ENCODE results near the gene GALC. TPM values are rescaled to one million over a fixed set of nuclear protein-coding genes. Genes with fewer than 3 reads are reported as not detected.

Gene GALC
- total and polyA plus RNA-seq, 11 donors: 6.1 to 28.2 (median 16.9) TPM

DNA sequence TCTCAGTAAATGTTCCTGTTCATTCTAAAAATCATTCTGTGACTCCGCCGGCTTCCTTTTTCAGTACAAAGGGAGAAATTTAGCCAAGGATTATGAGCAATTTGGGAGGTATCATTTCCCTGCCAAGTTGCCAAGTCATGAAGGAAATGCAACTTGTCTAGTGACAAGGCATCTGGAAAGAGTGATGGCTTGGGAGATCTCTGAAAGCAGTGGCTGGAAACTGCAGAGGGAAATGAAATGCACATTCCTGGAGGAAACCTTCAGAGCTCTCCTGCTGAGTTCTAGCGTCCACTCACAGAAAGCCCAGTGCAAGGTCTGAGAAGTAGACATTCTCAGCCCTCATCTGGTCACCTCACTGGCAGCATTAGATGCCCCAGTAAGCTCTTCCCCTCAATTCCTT lies 91.7 kb downstream of the GALC start:
- WGBS, 4 donors: 44 to 62% (median 56%) methylated on average over 3 of the region's 3 CpGs
- TF ChIP-seq POLR2A (IDR thresholded peaks at IDR 0.05): no peak
- TF ChIP-seq, protein P1, sequence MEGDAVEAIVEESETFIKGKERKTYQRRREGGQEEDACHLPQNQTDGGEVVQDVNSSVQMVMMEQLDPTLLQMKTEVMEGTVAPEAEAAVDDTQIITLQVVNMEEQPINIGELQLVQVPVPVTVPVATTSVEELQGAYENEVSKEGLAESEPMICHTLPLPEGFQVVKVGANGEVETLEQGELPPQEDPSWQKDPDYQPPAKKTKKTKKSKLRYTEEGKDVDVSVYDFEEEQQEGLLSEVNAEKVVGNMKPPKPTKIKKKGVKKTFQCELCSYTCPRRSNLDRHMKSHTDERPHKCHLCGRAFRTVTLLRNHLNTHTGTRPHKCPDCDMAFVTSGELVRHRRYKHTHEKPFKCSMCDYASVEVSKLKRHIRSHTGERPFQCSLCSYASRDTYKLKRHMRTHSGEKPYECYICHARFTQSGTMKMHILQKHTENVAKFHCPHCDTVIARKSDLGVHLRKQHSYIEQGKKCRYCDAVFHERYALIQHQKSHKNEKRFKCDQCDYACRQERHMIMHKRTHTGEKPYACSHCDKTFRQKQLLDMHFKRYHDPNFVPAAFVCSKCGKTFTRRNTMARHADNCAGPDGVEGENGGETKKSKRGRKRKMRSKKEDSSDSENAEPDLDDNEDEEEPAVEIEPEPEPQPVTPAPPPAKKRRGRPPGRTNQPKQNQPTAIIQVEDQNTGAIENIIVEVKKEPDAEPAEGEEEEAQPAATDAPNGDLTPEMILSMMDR (IDR thresholded peaks at IDR 0.05): no peak
- peaks cover 0 to 19% (median 0%) of the 10 kb centered on the region in 9 donors for H3K27me3 ChIP-seq
- H3K4me3 ChIP-seq: no peak overlapping the region
- no peak overlapping the region for H3K27ac ChIP-seq
- H3K9me3 ChIP-seq: no peaks in the 10 kb centered on the region
- no peaks in the 10 kb centered on the region for H3K4me1 ChIP-seq
- intact Hi-C loops (cut with DNase I): no loop called here
- H3K36me3 ChIP-seq: no peaks in the 10 kb centered on the region
- ATAC-seq (no peak), DNase-seq (no peak)

DNA sequence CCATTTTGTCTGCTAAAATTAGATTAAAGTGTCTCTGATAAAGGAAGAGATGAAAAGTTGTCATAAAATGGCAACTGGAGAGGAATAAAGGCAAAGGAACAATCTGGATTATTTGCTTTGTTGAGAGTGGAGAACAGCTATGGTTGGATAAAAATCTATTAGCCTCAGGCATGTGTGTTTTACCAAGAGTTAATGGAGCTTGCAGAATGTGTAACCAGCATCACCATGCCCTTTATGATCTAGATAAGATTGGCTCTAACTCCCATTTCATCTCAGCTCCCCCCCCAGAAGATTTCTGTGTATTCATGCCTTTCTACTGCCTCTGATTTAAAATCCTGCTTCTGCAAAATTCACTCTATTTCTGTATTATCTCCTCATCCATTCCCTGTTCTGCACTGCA lies 93.8 kb downstream of the GALC start:
- Histone ChIP-seq H3K9me3 (no peaks in the 10 kb centered on the region), H3K36me3 (no peaks in the 10 kb centered on the region), H3K4me3 (no peak overlapping the region), H3K27me3 (peaks cover 0 to 19% (median 0%) of the 10 kb centered on the region in 9 donors), H3K27ac (no peak overlapping the region), H3K4me1 (no peaks in the 10 kb centered on the region)
- no peak for TF ChIP-seq POLR2A (IDR thresholded peaks at IDR 0.05)
- TF ChIP-seq, protein P1 (IDR thresholded peaks at IDR 0.05): no peak
- intact Hi-C loops (cut with DNase I): loop anchor here in 5 of 10 donors (5.0 to 10.0 kb wide), 3 partner anchors 92 to 154 kb away; no protein-coding TSS in a partner anchor
- DNase-seq: no peak
- no peak for ATAC-seq

DNA sequence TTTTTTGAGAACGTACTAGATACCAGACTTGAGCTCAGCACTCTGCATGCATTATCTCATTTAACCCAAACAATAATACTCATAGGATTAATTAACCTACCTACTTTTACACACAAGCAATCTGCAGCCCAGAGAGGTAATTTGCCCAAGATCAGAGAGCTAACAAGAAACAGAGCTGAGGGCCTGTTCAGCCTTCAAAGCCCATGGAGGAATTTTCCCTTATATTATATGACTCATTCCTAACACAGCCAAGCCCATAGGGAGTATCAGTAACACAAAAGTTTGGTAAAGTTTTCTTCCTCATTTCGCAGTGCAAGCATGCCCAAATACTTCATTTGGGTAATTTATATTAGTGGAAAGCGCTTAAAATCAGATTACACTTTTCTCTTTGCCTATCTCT lies 94.7 kb downstream of the GALC start:
- ATAC-seq: no peak
- intact Hi-C loops (cut with DNase I): loop anchor here in 5 of 10 donors (5.0 to 10.0 kb wide), 3 partner anchors 91 to 154 kb away; no protein-coding TSS in a partner anchor
- 84 to 90% (median 87%) methylated on average over 3 of the region's 3 CpGs for WGBS, 4 donors

More for the DNA sequence above, 94.7 kb downstream of the GALC start:
- TF ChIP-seq POLR2A (IDR thresholded peaks at IDR 0.05): no peak
- TF ChIP-seq, protein P1 (IDR thresholded peaks at IDR 0.05): no peak
- Histone ChIP-seq H3K27me3 (peaks cover 0 to 19% (median 0%) of the 10 kb centered on the region in 9 donors), H3K4me3 (no peak overlapping the region), H3K9me3 (no peaks in the 10 kb centered on the region), H3K36me3 (no peaks in the 10 kb centered on the region), H3K4me1 (no peaks in the 10 kb centered on the region), H3K27ac (no peak overlapping the region)
- no peak for DNase-seq

Measured in heart left ventricle (tissue), 16 donors.